IMR-90 (cell line): ENCODE measurements around the gene NCKIPSD.

ENCODE experiments used
- CEBPB ChIP-seq: IDR thresholded peaks from 2 replicates; pipeline ENCODE4 v1.6.1; 2012; ENCODE audit warnings: low read depth, low read length, improper control_type of control experiment
- CHD1 ChIP-seq: IDR thresholded peaks from 2 replicates; pipeline ENCODE4 v1.6.1; 2012; ENCODE audit warnings: low read depth, low read length, improper control_type of control experiment
- FOS ChIP-seq: fragments of 150-350 bp; IDR thresholded peaks from 2 replicates; pipeline ENCODE4 v1.6.1; 2016; ENCODE audit warnings: low read depth, low read length
- MAFK ChIP-seq: IDR thresholded peaks from 2 replicates; pipeline ENCODE4 v1.6.1; 2012; ENCODE audit warnings: low read depth, low read length, improper control_type of control experiment
- POLR2A ChIP-seq: IDR thresholded peaks from 2 replicates; pipeline ENCODE4 v1.6.1; 2012; ENCODE audit warnings: mild to moderate bottlenecking, low read depth, low read length
- RAD21 ChIP-seq: IDR thresholded peaks from 2 replicates; pipeline ENCODE4 v1.6.1; 2012; ENCODE audit warnings: low read length, improper control_type of control experiment
- RCOR1 ChIP-seq: IDR thresholded peaks from 2 replicates; pipeline ENCODE4 v1.6.1; 2012; ENCODE audit warnings: mild to moderate bottlenecking, low read length, improper control_type of control experiment; ENCODE audit not compliant: insufficient replicate concordance
- TF ChIP-seq, protein P1 (sequence below): conservative IDR thresholded peaks from 2 replicates; pipeline ENCODE4 v1.5.1; 2012; ENCODE audit warnings: mild to moderate bottlenecking, low read depth, low read length, improper control_type of control experiment
- TF ChIP-seq, protein P2 (sequence below): fragments of 150-350 bp; IDR thresholded peaks from 2 replicates; pipeline ENCODE4 v1.6.1; 2017; ENCODE audit warnings: mild to moderate bottlenecking, antibody characterized with exemption, low read length, low read depth

DNA sequence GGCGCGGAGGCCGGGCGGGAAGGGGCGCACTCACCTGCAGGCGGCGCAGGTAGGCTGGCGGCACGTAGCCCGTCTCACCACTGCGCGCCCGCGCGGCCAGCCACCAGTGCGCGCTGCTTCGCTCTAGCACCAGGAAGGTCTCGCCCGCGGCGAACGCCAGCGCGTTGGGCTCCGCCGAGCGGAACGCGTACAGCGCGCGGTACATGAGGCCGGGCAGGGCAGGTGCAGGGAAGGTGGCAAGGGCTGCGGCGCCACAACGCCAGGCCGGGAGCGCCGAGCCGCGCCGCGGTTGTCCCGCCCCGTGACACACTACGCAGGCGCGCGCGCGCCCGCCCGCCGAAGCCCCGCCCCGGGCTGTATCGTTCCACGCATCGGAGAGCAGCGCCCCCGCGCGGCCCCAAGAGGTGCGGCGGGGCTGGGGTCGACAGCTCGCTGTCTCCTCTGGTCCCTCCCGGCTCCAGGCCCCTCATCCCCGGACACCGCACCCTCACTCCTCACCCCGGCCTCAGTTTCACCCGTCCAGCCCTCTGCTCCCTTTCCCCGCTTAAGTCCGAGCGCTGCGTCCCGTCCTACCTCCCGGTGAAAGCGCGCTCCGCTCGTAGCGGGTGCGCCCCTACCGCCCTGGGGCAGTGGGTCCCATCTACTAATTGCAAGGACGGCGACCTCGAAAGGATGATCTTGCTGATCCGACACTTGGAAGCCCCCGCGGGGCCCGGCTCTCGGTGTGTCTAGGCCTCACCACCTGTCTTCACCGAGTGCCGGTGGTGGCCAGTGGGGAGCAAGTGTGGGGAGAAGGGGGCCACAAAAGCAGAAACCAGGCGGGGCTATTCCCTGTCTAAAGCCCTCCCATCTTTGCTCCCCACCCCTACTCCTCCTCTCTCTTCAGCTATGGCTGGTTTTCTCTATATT, at the start of gene NCKIPSD:
- TF ChIP-seq, protein P1, sequence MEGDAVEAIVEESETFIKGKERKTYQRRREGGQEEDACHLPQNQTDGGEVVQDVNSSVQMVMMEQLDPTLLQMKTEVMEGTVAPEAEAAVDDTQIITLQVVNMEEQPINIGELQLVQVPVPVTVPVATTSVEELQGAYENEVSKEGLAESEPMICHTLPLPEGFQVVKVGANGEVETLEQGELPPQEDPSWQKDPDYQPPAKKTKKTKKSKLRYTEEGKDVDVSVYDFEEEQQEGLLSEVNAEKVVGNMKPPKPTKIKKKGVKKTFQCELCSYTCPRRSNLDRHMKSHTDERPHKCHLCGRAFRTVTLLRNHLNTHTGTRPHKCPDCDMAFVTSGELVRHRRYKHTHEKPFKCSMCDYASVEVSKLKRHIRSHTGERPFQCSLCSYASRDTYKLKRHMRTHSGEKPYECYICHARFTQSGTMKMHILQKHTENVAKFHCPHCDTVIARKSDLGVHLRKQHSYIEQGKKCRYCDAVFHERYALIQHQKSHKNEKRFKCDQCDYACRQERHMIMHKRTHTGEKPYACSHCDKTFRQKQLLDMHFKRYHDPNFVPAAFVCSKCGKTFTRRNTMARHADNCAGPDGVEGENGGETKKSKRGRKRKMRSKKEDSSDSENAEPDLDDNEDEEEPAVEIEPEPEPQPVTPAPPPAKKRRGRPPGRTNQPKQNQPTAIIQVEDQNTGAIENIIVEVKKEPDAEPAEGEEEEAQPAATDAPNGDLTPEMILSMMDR = peak; percentile 90
- TF ChIP-seq RCOR1 (no peak), MAFK (no peak), RAD21 (peak; percentile 79), FOS (no peak), CHD1 (no peak), POLR2A (no peak), CEBPB (no peak)
- TF ChIP-seq, protein P2, sequence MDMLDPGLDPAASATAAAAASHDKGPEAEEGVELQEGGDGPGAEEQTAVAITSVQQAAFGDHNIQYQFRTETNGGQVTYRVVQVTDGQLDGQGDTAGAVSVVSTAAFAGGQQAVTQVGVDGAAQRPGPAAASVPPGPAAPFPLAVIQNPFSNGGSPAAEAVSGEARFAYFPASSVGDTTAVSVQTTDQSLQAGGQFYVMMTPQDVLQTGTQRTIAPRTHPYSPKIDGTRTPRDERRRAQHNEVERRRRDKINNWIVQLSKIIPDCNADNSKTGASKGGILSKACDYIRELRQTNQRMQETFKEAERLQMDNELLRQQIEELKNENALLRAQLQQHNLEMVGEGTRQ = peak; percentile 43
